Nucleus accumbens (tissue), 56 donors: ENCODE measurements around the gene NDRG3.
A peak's percentile ranks its signal among the peaks of the same experiment; 100 is the strongest.
"Not testable (repeated sequence)": the region's sequence is repeated elsewhere in the genome, so short reads cannot be mapped to it uniquely, and the experiment has no call there.

Experiments used
- DNase-seq, 56 donors: peaks; one replicate each; lab custom pipeline; 2025; lab: John Stamatoyannopoulos, UW

Gene NDRG3

DNA sequence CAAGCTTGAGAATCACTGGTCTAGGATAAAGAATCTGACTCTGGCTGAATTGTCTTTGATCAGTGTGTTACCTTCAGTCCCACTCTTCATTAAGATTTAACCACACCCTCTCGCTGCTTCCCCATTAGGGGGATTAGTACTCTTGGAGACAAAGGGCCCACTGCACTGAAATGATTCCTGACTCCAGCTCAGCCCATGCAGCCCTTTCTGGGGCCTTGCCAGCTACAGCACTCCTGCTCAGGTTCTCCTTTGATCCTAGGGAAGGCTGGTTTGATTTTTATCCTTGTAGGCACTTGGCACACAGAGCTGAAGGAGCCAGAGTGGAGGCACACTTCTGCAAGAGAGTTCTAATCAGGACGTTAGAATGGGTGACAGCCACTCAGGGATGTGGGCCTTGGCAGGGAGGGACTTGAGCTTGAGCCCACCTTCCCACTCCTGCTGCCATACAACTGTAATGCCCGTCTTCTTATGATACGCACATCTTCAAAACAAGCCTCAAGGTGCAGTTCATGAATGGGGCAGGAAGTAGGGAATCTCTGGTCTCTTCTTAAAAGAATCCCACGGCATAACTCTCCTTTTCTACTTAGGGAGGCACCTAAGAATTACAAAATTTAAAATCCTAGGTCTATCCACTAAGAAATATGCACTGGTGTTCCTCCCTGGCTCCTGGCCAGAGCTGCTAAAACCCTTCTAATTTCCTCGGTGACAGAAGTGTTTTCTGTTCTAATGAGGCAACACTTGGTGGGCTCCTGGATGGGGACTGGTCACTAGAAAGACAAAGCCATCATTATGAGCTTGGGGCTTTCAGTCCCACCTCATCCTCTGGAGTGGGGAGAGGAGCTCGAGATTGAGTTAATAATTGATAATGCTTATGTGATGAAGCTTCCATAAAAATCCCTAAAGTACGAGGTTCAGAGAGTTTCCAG is 98.4 kb downstream of the NDRG3 start:
- DNase-seq = no peak

DNA sequence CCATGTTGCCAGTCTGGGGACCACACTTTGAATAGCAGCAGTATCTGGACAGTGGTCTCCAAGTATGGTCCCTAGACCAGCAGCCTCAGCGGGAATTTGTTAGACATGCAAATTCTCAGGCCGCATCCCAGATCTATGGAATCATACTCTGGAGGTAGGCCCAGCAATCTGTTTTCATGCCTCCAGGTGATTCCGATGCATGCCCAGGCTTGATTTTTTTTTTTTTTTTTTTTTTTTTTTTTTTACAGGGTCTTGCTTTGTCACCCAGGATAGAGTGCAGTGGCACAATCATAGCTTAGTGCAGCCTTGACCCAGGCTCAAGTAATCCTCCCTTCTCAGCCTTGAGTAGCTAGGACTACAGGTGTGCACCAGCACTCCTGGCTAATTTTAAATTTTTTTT is 99.2 kb downstream of the NDRG3 start:
- DNase-seq = no peak

DNA sequence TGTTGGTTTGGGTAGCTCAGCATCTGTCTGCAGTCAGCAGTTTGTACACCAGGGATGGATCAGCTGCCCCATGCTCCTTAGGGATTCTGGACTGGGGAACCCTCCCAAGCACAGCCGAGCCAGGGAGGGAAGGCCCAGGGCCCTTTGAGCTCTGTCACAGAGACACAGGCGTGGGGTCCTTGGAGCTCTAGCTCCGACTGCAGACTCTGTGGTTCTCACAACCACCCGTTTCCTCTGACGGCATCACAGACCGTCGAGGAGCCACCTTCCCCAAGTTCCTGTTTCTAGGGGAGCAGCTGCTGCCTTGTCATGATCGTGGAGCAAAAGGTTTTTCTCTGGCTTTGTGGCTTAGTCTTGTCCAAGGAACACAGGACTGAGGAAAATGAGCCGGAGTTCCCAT is 99.9 kb downstream of the NDRG3 start, which contains the start of gene SLA2:
Gene SLA2 (minus strand): TSS at position 199 of the 400 bp plus-strand sequence. CDS start 4,861 bp downstream, outside the sequence.
- no peak for DNase-seq

DNA sequence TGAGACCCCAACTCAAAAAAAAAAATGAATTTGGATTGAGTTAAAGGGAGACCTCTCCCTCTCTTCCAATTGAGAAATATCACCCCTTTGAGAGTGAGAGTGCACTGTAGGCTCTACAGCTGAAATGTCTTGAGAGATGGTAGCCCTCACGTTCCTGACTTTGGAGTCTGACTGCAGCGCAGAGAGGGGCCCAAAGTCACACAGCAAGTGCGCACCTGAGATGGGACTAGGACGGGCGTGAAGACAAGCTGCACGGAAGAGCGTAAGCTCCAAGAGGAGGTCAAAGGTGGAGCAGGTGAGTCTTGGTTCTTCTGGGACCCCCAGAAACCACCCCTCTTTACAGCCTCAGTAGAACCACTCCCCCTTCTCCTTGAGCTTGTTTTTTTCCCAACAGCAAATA is 100.5 kb downstream of the NDRG3 start:
- DNase-seq = no peak

DNA sequence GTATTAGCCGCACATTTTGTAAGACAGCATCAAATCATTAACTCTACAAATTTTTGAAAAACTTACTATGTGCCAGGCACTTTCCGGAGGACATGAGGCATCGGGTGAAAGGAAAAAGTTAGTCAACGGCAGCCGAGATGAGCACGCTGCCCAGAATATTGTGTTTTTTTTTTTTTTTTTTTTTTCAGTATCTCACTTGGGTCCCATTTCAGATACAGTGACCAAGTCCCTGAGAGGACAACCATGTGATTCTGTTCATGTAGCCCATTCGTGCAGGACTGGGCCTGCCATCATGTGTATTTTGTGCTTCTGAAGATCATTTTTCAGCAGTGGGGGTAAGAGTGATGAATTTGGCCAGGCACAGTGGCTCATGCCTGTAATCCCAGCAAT is 101.2 kb downstream of the NDRG3 start:
- DNase-seq = no peak

DNA sequence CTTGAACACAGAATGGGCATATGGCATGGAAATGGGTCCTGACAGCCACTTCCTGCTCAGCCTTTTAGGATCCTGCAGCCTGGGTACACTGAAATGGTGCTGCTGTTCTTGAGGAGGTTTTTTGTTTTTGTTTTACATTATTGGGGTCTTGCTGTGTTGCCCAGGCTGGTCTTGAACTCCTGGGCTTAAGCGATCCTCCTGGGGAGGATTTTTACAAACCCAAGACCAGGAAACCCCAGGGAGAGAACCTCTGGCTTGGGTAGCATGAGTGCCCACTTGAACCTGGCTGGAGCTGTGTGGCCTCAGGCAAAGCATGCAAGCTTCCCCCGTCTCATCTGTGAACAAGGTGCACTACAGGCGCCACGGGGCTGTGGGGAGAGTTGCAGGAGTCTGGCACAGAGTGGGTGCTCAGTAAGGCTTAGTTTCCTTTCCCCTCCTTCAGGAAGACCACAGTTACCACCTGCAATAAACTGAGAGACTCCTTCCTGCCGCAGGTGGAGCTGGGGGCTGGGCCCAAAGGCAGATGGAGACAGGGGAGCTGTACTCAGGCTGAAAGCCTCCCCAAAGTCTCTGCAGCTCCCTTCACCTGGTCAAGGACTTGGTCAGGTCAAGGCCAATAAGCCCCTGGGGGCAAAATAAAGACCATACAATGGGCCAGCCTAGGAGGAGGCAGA is 101.7 kb downstream of the NDRG3 start:
- no peak for DNase-seq

DNA sequence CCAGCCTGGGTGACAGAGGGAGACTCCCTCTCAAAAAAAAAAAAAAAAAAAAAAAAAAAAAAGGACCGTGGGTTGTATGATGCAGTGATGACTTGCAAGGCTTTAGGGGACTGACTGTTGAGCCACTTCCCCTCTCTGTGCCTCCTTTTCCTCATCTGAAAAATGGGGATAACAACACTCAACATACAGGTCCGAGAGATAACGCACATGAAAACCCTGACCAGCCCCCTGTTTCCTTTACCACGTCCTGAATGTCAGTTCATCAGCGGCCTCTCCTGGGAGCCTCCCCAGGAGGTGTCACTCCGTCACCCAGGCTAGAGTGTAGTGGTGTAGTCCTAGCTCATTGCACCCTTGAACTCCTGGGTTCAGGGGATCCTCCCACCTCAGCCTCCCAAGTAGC is 103.8 kb downstream of the NDRG3 start:
- no peak for DNase-seq

DNA sequence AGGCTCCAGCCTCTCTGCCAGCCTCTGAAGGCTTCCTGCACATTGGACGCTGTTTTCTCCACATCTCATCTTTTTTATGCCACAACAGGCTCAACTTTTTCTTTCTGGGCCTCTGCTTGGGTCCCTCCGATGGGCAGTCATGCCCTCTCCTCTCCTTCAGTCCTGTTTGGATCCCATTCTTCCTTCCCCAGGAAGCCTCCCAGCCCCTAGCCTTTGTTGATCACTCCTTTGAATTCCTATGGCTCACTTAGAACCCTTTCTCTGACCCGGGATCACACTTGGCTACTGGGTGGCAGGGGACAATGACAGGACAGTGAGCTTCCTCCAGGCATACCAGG is 104.4 kb downstream of the NDRG3 start:
- DNase-seq = no peak

DNA sequence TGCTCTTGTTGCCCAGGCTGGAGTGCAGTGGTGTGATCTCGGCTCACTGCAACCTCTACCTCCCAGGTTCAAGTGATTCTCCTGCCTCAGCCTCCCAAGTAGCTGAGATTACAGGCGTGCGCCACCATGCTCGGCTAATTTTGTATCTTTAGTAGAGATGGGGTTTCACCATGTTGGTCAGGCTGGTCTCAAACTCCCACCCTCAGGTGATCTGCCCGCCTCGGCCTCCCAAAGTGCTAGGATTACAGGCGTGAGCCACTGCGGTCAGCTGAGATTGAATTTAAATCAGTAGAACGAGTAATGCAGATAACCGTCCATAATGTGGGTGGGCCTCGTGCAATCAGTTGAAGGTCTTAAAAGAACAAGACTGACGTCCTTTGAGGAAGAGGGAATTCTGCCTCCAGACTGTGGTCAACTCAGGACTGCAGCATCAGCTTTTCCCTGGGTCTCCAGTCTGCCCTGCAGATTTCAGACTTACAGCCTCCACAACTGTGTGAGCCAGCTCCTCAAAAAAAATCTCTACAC is 107.0 kb downstream of the NDRG3 start:
- DNase-seq = not testable (repeated sequence)

DNA sequence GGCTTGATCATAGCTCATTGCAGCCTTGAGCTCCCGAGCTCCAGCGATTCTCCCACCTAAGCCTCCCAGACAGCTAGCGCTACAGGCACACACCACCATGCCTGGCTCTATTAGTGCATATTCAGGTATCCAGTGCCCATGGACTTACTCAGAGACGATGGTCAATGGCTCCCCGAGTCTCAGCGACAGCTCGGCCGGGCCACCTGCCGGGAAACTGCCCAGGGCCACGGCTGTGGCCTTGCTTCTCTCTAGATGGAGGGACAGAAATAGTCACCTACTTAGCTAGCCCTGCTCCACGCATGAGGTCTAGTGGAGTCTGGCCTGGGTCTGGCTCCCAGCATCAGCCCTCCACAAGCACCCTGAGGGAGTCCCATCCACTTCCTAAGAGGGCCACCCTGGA is 111.5 kb downstream of the NDRG3 start:
- no peak for DNase-seq

DNA sequence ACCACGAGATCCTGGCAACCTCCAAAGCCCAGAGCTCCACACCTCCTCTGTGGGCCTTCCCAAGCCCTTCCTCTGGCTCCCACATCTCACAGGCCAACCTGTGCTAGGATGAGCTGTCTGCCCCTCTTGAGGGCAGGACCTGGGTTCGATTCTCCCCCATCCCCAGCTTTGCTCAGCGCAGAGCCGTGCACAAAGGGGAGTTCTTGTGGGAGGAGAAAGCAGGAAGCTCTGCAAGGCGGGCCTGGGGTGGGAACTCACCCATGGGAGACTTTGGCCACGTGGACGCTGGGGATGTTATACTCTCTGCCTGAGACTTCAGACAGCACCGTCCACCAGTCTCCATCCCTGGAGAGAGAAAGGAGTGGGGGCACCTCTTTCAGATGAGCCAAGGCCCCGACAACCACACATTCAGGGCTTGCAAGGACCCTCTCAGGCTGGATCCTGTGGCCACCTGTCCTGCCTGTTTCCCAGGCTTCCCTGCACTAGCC is 112.6 kb downstream of the NDRG3 start:
- DNase-seq = no peak

DNA sequence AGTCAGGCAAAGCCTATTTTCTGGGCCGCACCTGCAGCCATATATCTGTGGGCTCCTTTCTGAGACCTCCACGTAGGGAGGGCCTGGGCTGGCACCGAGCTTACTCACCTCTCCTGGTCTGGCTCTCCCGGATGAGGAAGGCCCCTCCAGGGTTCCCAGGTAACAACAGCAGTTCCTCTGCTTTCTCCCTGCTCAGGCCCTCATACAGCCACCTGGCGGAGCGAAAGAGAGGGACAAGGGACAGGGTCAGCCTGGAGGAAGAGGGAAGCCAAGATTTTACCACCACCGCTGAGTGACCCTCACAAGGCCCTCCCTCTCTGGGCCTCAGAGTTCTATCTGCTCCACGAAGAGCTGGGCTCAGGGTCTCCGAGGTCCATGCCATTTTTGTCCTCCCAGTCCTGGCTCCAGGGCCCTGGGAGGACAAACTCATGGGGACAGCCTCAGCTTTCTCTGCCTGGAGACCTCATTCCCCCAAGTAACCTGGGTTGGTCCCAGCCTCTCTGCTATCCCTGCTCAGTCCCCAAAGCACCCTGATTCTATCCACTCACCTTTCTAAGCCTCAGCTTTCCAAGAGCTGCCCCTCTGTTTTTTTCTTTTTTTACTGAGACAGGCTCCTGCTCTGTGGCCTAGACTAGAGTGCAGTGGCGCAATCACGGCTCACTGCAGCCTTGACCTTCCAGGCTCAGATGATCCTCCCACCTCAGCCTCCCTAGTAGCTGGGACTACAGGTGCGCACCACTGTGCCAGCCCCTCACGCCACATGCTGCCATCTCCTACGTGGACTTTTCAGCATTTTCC is 113.2 kb downstream of the NDRG3 start:
- DNase-seq = no peak

DNA sequence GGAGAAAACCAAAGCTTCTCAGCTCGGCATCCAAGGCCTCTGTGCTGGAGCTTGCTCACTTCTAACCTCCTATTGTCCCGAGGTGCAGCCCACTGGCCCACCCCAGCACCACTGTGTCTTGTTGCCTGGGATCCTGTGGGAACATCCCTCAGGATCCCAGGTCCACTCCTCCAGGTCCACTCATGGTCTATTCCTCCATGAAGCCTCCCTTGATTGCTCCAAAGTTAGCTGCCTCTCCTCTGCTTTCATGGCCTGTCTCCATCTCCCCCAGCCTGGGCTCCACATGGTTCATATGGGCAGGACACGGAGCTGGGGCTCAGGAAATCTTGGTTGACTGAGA is 113.8 kb downstream of the NDRG3 start:
- DNase-seq = no peak

DNA sequence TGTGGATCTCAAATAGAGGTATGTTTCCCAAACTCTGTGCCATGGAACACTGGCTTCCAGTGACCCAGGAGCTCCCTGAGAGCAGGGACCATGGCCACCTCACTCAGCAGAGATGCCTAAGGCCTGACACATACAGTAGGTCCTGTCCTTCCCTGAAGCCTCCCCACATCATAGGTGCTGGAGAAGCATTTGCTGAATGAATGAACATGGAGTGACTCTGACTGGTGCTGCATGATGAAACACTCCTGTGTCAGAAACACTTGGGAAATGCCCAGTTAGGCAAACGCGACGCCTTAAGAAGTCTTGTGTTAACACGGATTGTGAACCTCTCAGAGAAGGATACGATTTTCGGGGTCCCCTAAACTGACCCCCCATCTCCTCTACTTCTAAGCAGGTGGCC is 114.2 kb downstream of the NDRG3 start:
- no peak for DNase-seq

DNA sequence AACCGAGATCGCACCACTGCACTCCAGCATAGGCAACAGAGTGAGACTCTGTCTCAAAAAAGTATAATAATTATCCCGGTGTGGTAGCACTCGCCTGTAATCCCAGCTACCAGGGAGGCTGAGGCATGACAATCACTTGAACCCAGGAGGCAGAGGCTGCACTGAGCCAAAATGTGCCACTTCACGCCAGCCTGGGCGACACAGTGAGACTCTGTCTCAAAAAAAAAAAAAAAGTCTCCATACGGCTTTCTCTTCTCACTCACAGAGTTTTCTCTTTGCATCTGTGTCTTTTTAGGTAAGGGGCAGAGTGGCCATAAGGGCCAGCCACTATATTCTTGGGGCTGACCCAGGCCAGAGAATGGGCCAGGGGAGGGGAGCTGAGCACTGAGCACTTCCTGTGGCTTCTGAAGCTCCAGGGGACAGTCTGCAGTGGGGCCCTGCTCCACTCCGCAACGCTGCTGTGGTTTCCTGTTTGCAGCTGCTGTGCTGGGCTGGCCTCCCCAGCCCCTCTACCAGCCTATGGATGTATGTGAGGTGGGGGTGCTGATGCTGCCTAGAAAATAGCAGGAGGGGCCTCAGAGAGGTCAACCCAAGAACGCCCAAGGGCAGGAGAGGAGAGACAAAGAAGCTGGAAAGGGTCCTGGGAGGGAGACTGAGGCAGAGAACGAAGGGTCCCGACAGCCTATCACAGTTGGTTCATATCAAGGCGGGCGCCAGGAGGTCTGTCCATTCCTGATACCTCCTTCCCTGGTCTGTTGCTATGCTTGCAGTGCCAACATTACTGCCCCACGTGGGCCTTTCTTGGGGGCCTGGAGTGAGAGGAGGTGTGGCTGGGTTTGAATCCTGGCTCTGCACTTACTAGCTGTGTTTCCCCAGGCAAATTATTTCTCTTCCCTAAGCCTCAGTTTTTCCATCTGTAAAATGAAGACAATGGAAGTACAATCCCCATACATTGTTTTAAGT is 115.9 kb downstream of the NDRG3 start:
- DNase-seq = no peak

DNA sequence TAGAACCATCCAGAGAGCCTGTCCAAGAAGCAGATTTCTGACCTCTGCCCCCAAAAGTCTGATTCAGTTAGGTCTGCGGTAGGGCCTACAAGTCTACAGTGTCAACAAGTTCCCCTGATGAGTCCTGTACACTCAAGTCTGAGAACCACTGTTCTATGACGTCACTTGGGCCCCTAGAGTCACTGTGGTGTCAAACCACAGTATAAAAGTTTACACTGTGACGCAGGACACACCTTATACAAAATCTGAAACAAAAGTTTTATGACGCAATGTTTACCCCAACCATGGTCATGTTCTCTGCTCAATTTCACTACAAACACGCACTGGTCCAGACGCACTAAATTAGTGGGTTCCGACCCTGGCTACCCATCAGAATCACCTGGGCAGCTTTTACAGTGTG is 117.8 kb downstream of the NDRG3 start:
- no peak for DNase-seq

DNA sequence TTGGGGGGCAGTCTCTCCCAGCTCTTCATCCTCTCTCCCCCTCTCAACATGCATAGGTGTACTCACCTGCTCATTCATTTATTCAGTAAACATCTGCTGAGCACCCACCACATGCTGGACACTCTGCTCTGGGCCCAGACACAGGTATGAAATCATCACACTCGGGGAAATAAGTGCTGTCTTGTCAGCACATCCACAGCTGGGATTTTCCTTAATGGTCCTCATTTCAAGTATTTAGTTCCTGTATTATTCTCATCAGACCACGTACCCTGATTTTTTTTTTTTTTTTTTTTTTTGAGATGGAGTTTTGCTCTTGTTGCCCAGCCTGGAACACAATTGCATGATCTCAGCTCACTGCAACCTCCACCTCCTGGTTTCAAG is 121.0 kb downstream of the NDRG3 start:
- DNase-seq = no peak

DNA sequence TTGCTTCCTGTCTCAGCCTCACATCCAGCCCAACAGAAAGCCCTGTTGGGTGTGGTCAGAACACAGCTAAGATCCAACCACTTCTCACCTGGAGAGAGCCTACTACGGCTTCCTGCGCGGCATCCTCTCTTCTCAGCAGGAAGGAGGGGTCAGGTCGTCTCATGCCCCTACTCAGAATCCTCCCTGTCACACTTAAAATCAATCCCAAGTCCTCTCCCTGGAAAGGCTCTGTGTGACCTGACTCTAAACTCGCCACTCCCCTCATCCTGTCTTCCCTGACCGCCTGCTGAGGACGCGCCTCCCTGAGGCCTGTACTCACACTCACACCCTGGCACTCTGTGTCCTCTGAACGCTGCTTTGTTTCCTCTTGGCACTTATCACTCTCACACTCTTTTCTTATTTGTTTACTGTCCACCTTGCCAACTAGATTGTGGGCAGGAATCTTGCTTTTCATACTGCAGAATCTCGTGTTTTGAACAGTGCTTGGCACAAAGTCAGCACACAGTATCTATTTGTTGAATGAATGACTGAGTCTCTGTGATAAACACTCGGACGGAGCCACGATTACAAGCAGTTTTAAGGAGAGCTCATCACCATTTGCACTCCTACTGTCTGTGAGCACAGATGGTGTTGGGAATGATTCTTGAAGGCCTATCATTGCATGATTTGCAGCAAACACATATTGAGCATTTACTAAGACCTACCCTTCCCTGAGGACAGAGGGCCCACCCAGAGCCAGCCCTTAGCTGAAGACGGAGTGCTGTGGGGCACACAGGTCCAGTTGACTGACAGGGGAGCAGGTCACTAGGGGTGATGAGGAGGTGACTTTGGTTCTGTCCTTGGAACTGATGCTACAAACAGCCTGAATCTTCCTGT is 121.6 kb downstream of the NDRG3 start:
- DNase-seq = peak in 2 of 56 donors; percentile 3 to 5

DNA sequence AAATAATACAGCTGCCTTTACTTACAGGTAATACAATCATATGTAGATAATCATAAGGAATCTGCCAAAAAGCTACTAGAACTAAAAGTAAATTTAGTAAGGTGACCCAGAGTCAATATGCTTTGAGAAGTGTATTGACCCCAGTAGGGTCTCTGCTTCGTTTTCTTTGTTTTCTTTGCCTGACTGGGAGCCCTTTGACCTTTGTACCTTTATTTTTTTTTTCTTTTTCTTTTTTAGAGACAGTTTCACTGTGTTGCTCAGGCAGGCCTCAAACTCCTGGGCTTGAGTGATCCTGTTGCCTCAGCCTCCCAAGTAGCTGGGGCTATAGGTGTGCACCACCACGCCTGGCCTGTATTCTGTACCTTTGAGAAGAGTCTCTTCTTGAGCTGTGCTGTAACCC is 122.4 kb downstream of the NDRG3 start:
- no peak for DNase-seq
